AG09309 (cell line): ENCODE results near the gene CTSH.

ENCODE experiments used
- DNase-seq: peaks from one replicate; pipeline ENCODE4 v3.0.0-alpha.2; 2010; ENCODE audit warnings: low read depth
- H3K4me3 ChIP-seq: 2 replicates; pipeline ENCODE4 v1.5.1; 2011; ENCODE audit warnings: mild to moderate bottlenecking, low read depth, low read length, moderate library complexity; ENCODE audit not compliant: control insufficient read depth
- CTCF ChIP-seq: IDR thresholded peaks from 2 replicates; pipeline ENCODE4 v1.5.1; 2011; ENCODE audit warnings: mild to moderate bottlenecking, low read depth, low read length, inconsistent platforms; ENCODE audit not compliant: insufficient read depth, control insufficient read depth; ENCODE audit errors: missing control alignments

Gene CTSH

GRCh38 chr15:78983146-78983918 is 38.5 kb upstream of the CTSH start:
- H3K4me3 ChIP-seq = no peak overlapping the region
- no peak for DNase-seq
- no peak for TF ChIP-seq CTCF

GRCh38 chr15:78982736-78983135 is 37.9 kb upstream of the CTSH start:
- no peak overlapping the region for H3K4me3 ChIP-seq
- no peak for DNase-seq

GRCh38 chr15:78981532-78982313 is 36.9 kb upstream of the CTSH start:
- TF ChIP-seq CTCF = no peak
- DNase-seq = no peak
- H3K4me3 ChIP-seq = no peak overlapping the region

More at GRCh38 chr15:78982736-78983135, 37.9 kb upstream of the CTSH start:
- no peak for TF ChIP-seq CTCF

- no peak overlapping the region for H3K4me3 ChIP-seq
- DNase-seq = no peak
These were observed 34.8 kb upstream of the CTSH start for GRCh38 chr15:78979456-78980320.

GRCh38 chr15:78978601-78979179 is 33.8 kb upstream of the CTSH start:
- no peak overlapping the region for H3K4me3 ChIP-seq
- no peak for TF ChIP-seq CTCF
- no peak for DNase-seq

More at GRCh38 chr15:78979456-78980320, 34.8 kb upstream of the CTSH start:
- peak; percentile 76 for TF ChIP-seq CTCF
